A549 (cell line): ENCODE measurements around the gene GCNT3. TPM values are rescaled to one million over a fixed set of nuclear protein-coding genes. Genes with fewer than 3 reads are reported as not detected.

Experiments used
- ATAC-seq, 2 experiments: fragments of 200-7000 bp in 1 of 2; fragments of >200 bp in 1 of 2; cut with Nextera tagmentation in 1 of 2; cut with Tn5 transposase in 1 of 2; 3 replicates each; pipeline versions ENCODE4 v1.8.0 to v1.9.1; 2018 to 2020; ENCODE audit warnings: mild to moderate bottlenecking in 1 of 2, moderate library complexity in 1 of 2
- CTCF ChIA-PET: fragments of 300-600 bp; sonication (Branson Sonifier 250); formaldehyde crosslinking; extraction: SDS; loops from one replicate; lab custom pipeline; 2021; ENCODE audit warnings: antibody characterized with exemption, inconsistent platforms; lab: Yijun Ruan, JAX
- POLR2A ChIA-PET: fragments of 350-600 bp; formaldehyde crosslinking; extraction: SDS; loops from one replicate; lab custom pipeline; 2021; ENCODE audit warnings: antibody characterized with exemption, inconsistent platforms; lab: Yijun Ruan, JAX
- DNase-seq, 2 experiments: peaks; one replicate each; pipeline versions ENCODE4 v3.0.0 to v3.0.0-alpha.2; 2011 to 2016; ENCODE audit warnings: low read depth in 1 of 2, low spot score in 1 of 2
- FAIRE-seq: peaks from 2 replicates; lab custom pipeline; 2011; peaks lifted over from hg19 to GRCh38; lab: Jason Lieb, UNC
- H3K27ac ChIP-seq, 2 experiments: fragments of >200 bp; sonication (Bioruptor Twin); formaldehyde crosslinking; 3 replicates each; pipeline ENCODE4 v1.5.1; 2016 to 2017
- H3K4me1 ChIP-seq: fragments of >200 bp; sonication (Bioruptor Twin); formaldehyde crosslinking; 3 replicates; pipeline ENCODE4 v1.6.1; 2016
- H3K4me2 ChIP-seq: fragments of >200 bp; sonication (Bioruptor Twin); formaldehyde crosslinking; 3 replicates; pipeline ENCODE4 v1.6.1; 2016
- H3K4me3 ChIP-seq: fragments of >200 bp; sonication (Bioruptor Twin); formaldehyde crosslinking; 3 replicates; pipeline ENCODE4 v1.5.1; 2016
- H3K9me3 ChIP-seq: fragments of >200 bp; sonication (Bioruptor Twin); formaldehyde crosslinking; 3 replicates; pipeline ENCODE4 v1.6.1; 2016
- CBX2 ChIP-seq: fragments of 200-600 bp; sonication (generic); IDR thresholded peaks from 2 replicates; pipeline ENCODE4 v1.6.1; 2016; ENCODE audit warnings: low read depth, mild to moderate bottlenecking, borderline replicate concordance
- CHD2 ChIP-seq: fragments of 150-350 bp; IDR thresholded peaks from 2 replicates; pipeline ENCODE4 v1.6.1; 2014; ENCODE audit warnings: low read length; ENCODE audit not compliant: partially characterized antibody
- CHD4 ChIP-seq: fragments of 200-600 bp; sonication (generic); IDR thresholded peaks from 2 replicates; pipeline ENCODE4 v1.6.1; 2016; ENCODE audit warnings: antibody characterized with exemption, mild to moderate bottlenecking, borderline replicate concordance
- ESRRA ChIP-seq: fragments of 150-350 bp; IDR thresholded peaks from 2 replicates; pipeline ENCODE4 v1.6.1; 2014; ENCODE audit warnings: mild to moderate bottlenecking, low read length, borderline replicate concordance
- FOSB ChIP-seq: fragments of 250-450 bp; sonication (Bioruptor Pico); IDR thresholded peaks from 2 replicates; pipeline ENCODE4 v1.5.0; 2020; ENCODE audit warnings: mild to moderate bottlenecking, moderate library complexity
- FOSL2 ChIP-seq, 2 experiments: fragments of 450-650 bp in 1 of 2; fragments of >200 bp in 1 of 2; sonication (Bioruptor Twin) in 1 of 2; formaldehyde crosslinking; IDR thresholded peaks; 2 replicates each; pipeline versions ENCODE4 v1.5.0 to v1.6.1; 2016 to 2020; ENCODE audit warnings: mild to moderate bottlenecking in 1 of 2, moderate library complexity in 1 of 2
- GATA3 ChIP-seq: IDR thresholded peaks from 2 replicates; pipeline ENCODE4 v1.6.1; 2012; ENCODE audit warnings: borderline replicate concordance
- HOXB5 ChIP-seq: fragments of 250-450 bp; sonication (Bioruptor Pico); IDR thresholded peaks from 2 replicates; pipeline ENCODE4 v1.5.0; 2020; ENCODE audit warnings: mild to moderate bottlenecking, moderate library complexity
- NR3C1 ChIP-seq: fragments of >200 bp; sonication (Bioruptor Twin); formaldehyde crosslinking; IDR thresholded peaks from 3 replicates; pipeline ENCODE4 v1.6.1; 2017
- POLR2A ChIP-seq: IDR thresholded peaks from 2 replicates; pipeline ENCODE4 v1.6.1; 2012; ENCODE audit warnings: mild to moderate bottlenecking, low read length
- POLR2AphosphoS2 ChIP-seq: conservative IDR thresholded peaks from 2 replicates; pipeline ENCODE4 v1.6.1; 2012; ENCODE audit warnings: low read length, improper control_type of control experiment, inconsistent platforms
- RAD21 ChIP-seq, 2 experiments: fragments of >200 bp in 1 of 2; sonication (Bioruptor Twin) in 1 of 2; formaldehyde crosslinking in 1 of 2; IDR thresholded peaks in 1 of 2; conservative IDR thresholded peaks in 1 of 2; 2 replicates in 1 of 2; 3 replicates in 1 of 2; pipeline ENCODE4 v1.6.1; 2012 to 2018; ENCODE audit warnings: inconsistent platforms in 1 of 2
- RFX5 ChIP-seq: fragments of 450-650 bp; IDR thresholded peaks from 2 replicates; pipeline ENCODE4 v1.7.1; 2014; ENCODE audit warnings: antibody characterized with exemption, mild to moderate bottlenecking, moderate library complexity
- RNF2 ChIP-seq: fragments of 200-600 bp; sonication (generic); IDR thresholded peaks from 2 replicates; pipeline ENCODE4 v1.6.1; 2016; ENCODE audit warnings: low read depth, mild to moderate bottlenecking, antibody characterized with exemption, moderate library complexity, borderline replicate concordance
- SMC3 ChIP-seq: fragments of >200 bp; sonication (Bioruptor Twin); formaldehyde crosslinking; IDR thresholded peaks from 3 replicates; pipeline ENCODE4 v1.6.1; 2018; ENCODE audit warnings: inconsistent platforms
- SREBF2 ChIP-seq: fragments of 450-650 bp; IDR thresholded peaks from 2 replicates; pipeline ENCODE4 v1.6.1; 2014; ENCODE audit warnings: mild to moderate bottlenecking, moderate library complexity
- ZNF302 ChIP-seq: fragments of 250-450 bp; sonication (Bioruptor Pico); IDR thresholded peaks from 2 replicates; pipeline ENCODE4 v1.9.0; 2021; ENCODE audit warnings: inconsistent platforms, mild to moderate bottlenecking, moderate library complexity
- WGBS: methylation state at CpG from one replicate; pipeline ENCODE4 v1.1.6; 2017; ENCODE audit errors: missing lambda C conversion rate; 5-methylcytosine and 5-hydroxymethylcytosine counted together
- polyA plus RNA-seq, 4 experiments: library from polyadenylated mRNA; depleted of rRNA in 3 of 4; stranded (reverse); fragments of >200 nt; fragmentation: RNase III in 1 of 4; extraction: RNeasy Plus Mini Kit Qiagen cat#74134 plus additional on column Dnase treatment in 1 of 4; gene quantifications; 2 replicates in 3 of 4; 3 replicates in 1 of 4; pipeline ENCODE4 v1.2.3, GENCODE V29; 2011 to 2017
- TF ChIP-seq, protein P1 (sequence below): fragments of 250-450 bp; sonication (Bioruptor Pico); IDR thresholded peaks from 2 replicates; pipeline ENCODE4 v1.5.0; 2021; ENCODE audit warnings: mild to moderate bottlenecking, moderate library complexity, borderline replicate concordance
- TF ChIP-seq, protein P2 (sequence below): IDR thresholded peaks from 2 replicates; pipeline ENCODE4 v1.6.1; 2012
- TF ChIP-seq, protein P3 (sequence below): fragments of 250-450 bp; sonication (Bioruptor Pico); IDR thresholded peaks from 2 replicates; pipeline ENCODE4 v1.5.0; 2020; ENCODE audit warnings: low read depth, mild to moderate bottlenecking, moderate library complexity
- TF ChIP-seq, protein P4 (sequence below): IDR thresholded peaks from 2 replicates; pipeline ENCODE4 v1.6.1; 2012; ENCODE audit warnings: low read depth, borderline replicate concordance
- TF ChIP-seq, protein P5 (sequence below): fragments of >200 bp; sonication (Bioruptor Twin); formaldehyde crosslinking; IDR thresholded peaks from 3 replicates; pipeline ENCODE4 v1.5.1; 2016

Gene GCNT3
- polyA plus RNA-seq, 2 of the 4 experiments (the other 2 are of a cell fraction) = 69.2 to 134 TPM

DNA sequence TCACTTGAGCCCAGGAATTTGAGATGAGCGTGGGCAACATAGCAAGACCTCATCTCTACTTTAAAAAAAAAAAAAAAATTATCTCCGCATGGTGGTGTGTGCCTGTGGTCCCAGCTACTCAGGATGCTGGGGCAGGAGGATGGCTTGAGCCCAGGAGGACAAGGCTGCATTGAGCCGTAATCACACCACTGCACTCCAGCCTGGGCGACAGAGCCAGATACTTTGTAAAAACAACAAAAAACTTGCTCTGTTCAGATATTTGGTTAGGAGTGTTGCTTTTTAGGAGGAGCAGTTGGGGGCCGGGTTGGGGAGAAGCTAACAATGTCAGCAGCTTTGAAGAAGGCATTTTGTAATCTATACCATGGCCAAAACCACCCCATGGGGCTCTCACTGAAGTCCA, 4.1 kb downstream of the GCNT3 start:
- no peak for FAIRE-seq
- peak overlapping the region; percentile 81 for H3K4me2 ChIP-seq

DNA sequence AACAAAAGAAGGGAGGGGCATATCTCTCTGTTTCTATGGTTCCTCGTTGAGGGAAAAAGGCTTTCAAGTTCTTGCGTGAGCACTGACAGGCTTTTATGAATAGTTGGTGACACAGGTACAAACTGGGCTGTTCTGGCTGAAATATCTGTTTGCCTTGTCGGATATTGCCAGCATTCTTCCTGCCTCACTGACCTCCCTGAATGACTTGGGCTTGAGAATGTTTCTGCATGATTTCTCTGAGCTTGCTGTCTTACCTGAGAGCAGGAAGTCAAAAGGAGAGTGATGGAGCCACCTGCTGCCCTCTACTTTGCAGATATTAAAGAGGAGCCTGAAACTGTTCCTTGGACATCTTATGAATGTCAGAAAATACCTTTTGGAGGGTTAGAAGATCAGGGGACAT, 4.8 kb downstream of the GCNT3 start:
- ATAC-seq = no peak
- POLR2A ChIA-PET = interaction anchor here (0.7 to 3.0 kb wide), 3 partner anchors 22 to 502 kb away, joined by 5 to 9 read pairs (median 6); no protein-coding TSS in a partner anchor

More for the DNA sequence above, 4.1 kb downstream of the GCNT3 start:
- Histone ChIP-seq H3K27ac (peak overlapping the region in 1 of 2 experiments; percentile 95; a peak in 3 of 6 replicates), H3K9me3 (no peaks in the 10 kb centered on the region), H3K4me3 (no peak overlapping the region; the same call in 2 of the 3 replicates), H3K4me1 (peaks cover 50% of the 10 kb centered on the region)
- no peak for TF ChIP-seq RNF2
- TF ChIP-seq, protein P1, sequence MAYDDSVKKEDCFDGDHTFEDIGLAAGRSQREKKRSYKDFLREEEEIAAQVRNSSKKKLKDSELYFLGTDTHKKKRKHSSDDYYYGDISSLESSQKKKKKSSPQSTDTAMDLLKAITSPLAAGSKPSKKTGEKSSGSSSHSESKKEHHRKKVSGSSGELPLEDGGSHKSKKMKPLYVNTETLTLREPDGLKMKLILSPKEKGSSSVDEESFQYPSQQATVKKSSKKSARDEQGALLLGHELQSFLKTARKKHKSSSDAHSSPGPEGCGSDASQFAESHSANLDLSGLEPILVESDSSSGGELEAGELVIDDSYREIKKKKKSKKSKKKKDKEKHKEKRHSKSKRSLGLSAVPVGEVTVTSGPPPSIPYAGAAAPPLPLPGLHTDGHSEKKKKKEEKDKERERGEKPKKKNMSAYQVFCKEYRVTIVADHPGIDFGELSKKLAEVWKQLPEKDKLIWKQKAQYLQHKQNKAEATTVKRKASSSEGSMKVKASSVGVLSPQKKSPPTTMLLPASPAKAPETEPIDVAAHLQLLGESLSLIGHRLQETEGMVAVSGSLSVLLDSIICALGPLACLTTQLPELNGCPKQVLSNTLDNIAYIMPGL (CRISPR knock-in tag) = no peak
- no peak for TF ChIP-seq FOSB (CRISPR knock-in tag)
- TF ChIP-seq SMC3 = no peak
- TF ChIP-seq FOSL2 (IDR thresholded peaks at IDR 0.05) = no peak
- no peak for TF ChIP-seq FOSL2 (CRISPR knock-in tag; IDR thresholded peaks at IDR 0.05)
- no peak for TF ChIP-seq SREBF2
- no peak for TF ChIP-seq ESRRA
- no peak for TF ChIP-seq GATA3
- TF ChIP-seq CHD2 = no peak
- TF ChIP-seq, protein P2, sequence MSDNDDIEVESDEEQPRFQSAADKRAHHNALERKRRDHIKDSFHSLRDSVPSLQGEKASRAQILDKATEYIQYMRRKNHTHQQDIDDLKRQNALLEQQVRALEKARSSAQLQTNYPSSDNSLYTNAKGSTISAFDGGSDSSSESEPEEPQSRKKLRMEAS = no peak
- TF ChIP-seq, protein P3, sequence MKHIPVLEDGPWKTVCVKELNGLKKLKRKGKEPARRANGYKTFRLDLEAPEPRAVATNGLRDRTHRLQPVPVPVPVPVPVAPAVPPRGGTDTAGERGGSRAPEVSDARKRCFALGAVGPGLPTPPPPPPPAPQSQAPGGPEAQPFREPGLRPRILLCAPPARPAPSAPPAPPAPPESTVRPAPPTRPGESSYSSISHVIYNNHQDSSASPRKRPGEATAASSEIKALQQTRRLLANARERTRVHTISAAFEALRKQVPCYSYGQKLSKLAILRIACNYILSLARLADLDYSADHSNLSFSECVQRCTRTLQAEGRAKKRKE (CRISPR knock-in tag) = no peak
- no peak for TF ChIP-seq ZNF302 (CRISPR knock-in tag)
- TF ChIP-seq, protein P4, sequence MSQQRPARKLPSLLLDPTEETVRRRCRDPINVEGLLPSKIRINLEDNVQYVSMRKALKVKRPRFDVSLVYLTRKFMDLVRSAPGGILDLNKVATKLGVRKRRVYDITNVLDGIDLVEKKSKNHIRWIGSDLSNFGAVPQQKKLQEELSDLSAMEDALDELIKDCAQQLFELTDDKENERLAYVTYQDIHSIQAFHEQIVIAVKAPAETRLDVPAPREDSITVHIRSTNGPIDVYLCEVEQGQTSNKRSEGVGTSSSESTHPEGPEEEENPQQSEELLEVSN = no peak
- no peak for TF ChIP-seq CBX2
- TF ChIP-seq POLR2AphosphoS2 = no peak
- TF ChIP-seq HOXB5 (CRISPR knock-in tag) = no peak
- TF ChIP-seq POLR2A = no peak
- TF ChIP-seq RFX5 = no peak
- no peak for TF ChIP-seq CHD4
- TF ChIP-seq NR3C1 = no peak
- POLR2A ChIA-PET = interaction anchor here (1.0 to 3.0 kb wide), 4 partner anchors 21 to 61 kb away, joined by 3 to 9 read pairs (median 4); partner anchors contain the start of gene GTF2A2
- CTCF ChIA-PET = interaction anchor here (1.1 to 8.3 kb wide), 8 partner anchors 9 to 1403 kb away, joined by 3 to 154 read pairs (median 4); no protein-coding TSS in a partner anchor
- 83% methylated on average over 5 of the region's 5 CpGs for WGBS
- DNase-seq (no peak), ATAC-seq (no peak)

More for the DNA sequence above, 4.8 kb downstream of the GCNT3 start:
- peaks cover 47% of the 10 kb centered on the region for H3K4me1 ChIP-seq
- TF ChIP-seq HOXB5 (CRISPR knock-in tag) = no peak
- TF ChIP-seq SMC3 = peak; percentile 30; the same call in 1 of the 3 replicates
- TF ChIP-seq, protein P5, sequence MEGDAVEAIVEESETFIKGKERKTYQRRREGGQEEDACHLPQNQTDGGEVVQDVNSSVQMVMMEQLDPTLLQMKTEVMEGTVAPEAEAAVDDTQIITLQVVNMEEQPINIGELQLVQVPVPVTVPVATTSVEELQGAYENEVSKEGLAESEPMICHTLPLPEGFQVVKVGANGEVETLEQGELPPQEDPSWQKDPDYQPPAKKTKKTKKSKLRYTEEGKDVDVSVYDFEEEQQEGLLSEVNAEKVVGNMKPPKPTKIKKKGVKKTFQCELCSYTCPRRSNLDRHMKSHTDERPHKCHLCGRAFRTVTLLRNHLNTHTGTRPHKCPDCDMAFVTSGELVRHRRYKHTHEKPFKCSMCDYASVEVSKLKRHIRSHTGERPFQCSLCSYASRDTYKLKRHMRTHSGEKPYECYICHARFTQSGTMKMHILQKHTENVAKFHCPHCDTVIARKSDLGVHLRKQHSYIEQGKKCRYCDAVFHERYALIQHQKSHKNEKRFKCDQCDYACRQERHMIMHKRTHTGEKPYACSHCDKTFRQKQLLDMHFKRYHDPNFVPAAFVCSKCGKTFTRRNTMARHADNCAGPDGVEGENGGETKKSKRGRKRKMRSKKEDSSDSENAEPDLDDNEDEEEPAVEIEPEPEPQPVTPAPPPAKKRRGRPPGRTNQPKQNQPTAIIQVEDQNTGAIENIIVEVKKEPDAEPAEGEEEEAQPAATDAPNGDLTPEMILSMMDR = peak; percentile 15; the same call in 1 of the 3 replicates
- peak; percentile 34 to 46; a peak in 4 of 5 replicates for TF ChIP-seq RAD21 (conservative IDR thresholded peaks at IDR 0.05 in 1 of 2, IDR thresholded peaks at IDR 0.05 in 1 of 2)
- TF ChIP-seq, all 56 proteins: peak for 3
- Histone ChIP-seq H3K4me2 (peak overlapping the region; percentile 81), H3K4me3 (no peak overlapping the region), H3K27ac (peak overlapping the region in 1 of 2 experiments; percentile 30; a peak in 1 of 6 replicates), H3K9me3 (no peaks in the 10 kb centered on the region)
- WGBS = 53% methylated on average over 3 of the region's 3 CpGs
- FAIRE-seq (peak; percentile 23), DNase-seq (peak in 1 of 2 experiments; percentile 34)
- CTCF ChIA-PET = interaction anchor here (1.0 to 8.3 kb wide), 9 partner anchors 8 to 85 kb away, joined by 3 to 154 read pairs (median 6); no protein-coding TSS in a partner anchor
